ENCODE data around the gene SNX25.
"Not testable (repeated sequence)": the region's sequence is repeated elsewhere in the genome, so short reads cannot be mapped to it uniquely, and the experiment has no call there.

The SNX25 gene

GRCh38 chr4:185229021-185229818 lies 19.8 kb downstream of the SNX25 start:
- H3K4me3 ChIP-seq (ENCODE audit: low read depth, low read length), result no peak overlapping the region

DNA sequence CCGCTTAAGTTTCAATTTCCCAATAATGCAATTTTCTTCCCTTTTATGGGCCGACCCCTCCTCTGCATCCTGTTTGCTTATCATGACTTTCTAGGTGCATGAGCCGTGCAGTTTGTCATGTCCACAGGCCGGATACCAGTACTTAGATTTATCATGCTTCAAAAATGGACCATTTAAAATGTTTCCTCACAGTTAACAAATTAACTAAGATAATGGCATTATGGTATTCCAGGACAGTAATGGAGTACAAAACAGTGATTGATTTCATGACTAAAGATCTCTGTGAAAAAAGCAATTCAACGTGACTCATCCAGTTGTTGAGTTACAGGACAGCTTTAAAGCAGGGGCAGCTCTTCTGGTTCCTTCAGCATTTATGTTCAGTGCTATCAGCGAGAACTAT lies 23.0 kb downstream of the SNX25 start:
- H3K4me3 ChIP-seq (ENCODE audit: low read depth, low read length), result no peak overlapping the region

DNA sequence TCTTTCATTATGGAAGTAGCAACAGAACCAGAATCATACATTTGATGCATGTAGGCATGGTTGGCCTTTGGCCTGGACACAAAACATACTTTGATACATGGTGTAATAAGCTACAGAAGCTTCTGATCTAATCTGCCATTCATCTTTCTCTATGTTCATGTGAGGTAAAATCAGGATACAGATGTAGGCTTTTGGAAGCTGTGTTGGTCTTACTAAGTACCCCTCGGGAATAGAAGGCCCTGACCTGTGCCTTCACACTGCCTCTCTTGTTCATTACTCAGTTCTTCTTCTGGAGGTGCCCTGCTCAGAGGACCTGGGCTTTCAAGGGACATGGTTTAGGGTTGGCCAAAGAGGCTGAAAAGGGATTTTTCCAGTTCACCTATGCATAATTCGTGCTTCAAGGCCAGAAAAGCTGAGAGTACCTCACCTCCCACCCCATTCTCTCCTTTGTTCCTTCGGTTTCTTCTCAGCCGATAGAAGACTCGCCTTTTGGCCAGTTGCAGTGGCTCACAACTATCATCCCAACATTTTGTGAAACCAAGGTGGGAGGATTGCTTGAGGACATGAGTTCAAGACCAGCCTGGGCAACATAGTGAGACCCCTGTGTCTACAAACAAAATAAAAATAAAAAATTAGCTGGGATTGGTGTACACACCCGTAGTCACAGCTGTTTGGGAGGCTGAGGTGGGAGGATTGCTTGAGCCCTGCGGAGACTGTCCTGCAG lies 25.9 kb downstream of the SNX25 start:
- no peak overlapping the region for H3K4me3 ChIP-seq (ENCODE audit: low read depth, low read length)

DNA sequence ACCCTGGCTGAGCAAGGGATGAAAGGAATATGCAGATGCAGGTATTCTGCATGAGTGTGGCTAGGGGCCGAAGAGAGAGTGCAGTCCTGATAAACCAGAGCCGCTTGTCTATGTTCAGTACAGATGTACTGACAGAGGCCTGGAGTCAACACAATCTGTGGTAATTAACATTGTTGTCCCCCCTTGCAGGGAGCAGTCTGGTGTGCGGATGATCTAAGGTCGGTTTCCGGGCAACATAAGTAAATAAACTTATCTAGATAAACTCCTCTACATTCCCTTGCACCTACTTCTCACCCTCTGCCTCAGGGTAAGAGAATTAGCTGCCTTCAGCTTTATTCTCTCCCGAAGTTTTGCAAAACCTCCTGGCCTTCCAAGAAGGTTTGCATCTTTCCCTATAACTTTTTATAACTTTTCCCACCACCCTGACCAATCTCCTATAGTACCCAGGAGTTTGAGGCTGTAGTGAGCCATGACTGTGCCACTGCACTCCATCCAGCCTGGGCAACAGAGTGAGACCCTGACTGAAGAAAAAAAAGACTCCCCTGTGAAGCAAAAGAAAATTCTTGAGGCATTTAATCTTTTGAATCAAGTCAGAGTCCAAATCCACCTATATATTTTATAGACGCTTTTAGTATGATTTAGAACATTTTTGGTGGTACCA lies 26.6 kb downstream of the SNX25 start:
- no peak overlapping the region for H3K4me3 ChIP-seq (ENCODE audit: low read depth, low read length)

GRCh38 chr4:185237175-185237574 lies 27.8 kb downstream of the SNX25 start:
- no peak overlapping the region for H3K4me3 ChIP-seq (ENCODE audit: low read depth, low read length)

- no peak overlapping the region for H3K4me3 ChIP-seq (ENCODE audit: low read depth, low read length)
These were observed 28.9 kb downstream of the SNX25 start for GRCh38 chr4:185238215-185238681.

DNA sequence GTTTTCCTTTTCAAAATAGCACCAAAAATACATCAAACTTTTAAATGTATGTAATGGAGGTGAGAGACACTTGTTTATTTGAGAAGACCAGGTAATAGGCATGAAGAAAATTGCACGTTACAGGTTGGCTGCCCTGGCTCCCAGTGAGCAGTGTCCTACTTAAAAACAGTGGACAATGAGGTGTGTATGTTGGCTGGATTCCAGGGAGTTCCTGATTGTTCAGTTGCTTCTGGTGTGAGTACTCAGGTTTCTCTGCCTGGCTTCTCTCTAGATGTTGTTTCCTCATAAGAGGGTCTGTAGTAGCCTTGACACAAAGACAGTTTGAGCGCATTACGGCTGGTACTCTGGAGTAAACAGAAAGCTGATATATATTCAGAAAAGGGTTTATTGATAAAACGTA lies 29.4 kb downstream of the SNX25 start:
- no peak overlapping the region for H3K4me3 ChIP-seq (ENCODE audit: low read depth, low read length)

GRCh38 chr4:185240486-185240885 lies 31.1 kb downstream of the SNX25 start:
- H3K4me3 ChIP-seq (ENCODE audit: low read depth, low read length), result not testable (repeated sequence)

DNA sequence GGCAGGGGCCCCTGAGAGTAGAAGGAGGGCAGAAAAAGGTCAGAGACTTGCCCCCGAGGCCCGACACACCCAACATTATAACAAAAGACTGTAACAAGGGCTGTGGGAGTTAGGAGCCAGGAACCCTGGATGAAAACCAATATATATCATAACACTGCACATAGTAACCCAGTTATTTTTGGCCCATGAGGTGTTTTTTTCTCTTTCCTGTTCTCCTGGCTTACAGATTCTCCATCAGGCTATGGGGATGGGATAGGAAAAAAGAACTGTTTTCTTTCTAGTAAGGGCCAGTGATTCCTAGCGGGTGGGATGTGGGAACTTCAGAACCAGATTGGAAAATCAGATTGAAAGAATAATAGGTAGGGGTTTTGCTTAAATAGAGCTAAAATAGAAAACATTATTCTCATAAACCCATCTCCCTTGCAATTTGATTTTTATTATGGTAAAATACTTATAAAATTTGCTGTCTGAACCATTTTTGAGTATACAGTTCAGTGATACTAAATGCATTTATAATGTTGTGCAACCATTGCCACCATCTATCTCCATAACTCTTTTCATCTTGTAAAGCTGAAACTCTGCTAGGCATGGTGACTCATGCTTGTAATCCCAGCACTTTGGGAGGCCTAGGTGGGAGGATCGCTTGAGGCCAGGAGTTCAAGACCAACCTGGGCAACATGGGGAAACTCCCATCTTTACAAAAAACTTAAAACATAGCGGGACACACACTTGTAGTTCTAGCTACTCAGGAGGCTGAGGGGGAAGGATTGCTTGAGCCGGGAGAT lies 33.5 kb downstream of the SNX25 start:
- no peak overlapping the region for H3K4me3 ChIP-seq (ENCODE audit: low read depth, low read length)

GRCh38 chr4:185243879-185244278 lies 34.5 kb downstream of the SNX25 start:
- H3K4me3 ChIP-seq (ENCODE audit: low read depth, low read length), result no peak overlapping the region

DNA sequence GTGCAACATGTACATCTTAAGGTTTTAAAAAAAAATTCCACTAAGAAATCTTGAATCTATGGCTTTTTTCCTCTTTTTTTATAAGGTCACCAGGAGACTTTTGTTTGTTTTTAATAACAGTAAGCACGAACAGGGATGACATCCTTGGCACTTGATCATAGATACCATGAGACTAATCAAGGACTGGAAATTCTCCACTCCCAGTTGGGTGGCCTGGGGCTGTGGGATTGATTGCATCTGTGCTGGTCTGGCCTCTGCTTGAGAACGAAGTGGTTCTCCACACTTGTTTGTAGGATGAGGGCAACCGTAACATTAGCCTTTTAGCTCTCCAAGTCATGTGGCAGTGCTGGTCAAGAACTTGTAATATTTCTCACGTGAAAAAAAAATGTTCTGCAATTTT lies 35.4 kb downstream of the SNX25 start:
- H3K4me3 ChIP-seq (ENCODE audit: low read depth, low read length), result no peak overlapping the region

- no peak overlapping the region for H3K4me3 ChIP-seq (ENCODE audit: low read depth, low read length)
These were observed 37.1 kb downstream of the SNX25 start for GRCh38 chr4:185246453-185246852.

DNA sequence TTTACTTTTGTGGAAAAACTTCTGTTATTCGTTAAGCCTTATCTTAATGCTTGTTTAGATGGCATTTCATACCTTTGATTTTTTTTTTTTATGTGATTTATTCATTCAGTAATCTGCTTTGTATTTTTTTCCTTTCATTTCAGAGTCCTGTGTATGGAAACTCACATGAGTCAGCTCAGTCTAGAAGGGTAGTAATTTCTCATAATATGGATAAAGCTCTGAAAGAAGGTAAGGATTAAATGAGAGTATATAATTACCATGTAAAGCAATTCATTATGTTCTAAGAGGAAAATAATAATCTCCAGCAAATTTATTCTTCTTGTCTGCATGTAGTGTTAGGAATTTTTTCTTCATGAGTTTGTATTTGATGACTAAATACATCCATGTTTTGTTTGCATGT lies 37.8 kb downstream of the SNX25 start:
- no peak overlapping the region for H3K4me3 ChIP-seq (ENCODE audit: low read depth, low read length)

DNA sequence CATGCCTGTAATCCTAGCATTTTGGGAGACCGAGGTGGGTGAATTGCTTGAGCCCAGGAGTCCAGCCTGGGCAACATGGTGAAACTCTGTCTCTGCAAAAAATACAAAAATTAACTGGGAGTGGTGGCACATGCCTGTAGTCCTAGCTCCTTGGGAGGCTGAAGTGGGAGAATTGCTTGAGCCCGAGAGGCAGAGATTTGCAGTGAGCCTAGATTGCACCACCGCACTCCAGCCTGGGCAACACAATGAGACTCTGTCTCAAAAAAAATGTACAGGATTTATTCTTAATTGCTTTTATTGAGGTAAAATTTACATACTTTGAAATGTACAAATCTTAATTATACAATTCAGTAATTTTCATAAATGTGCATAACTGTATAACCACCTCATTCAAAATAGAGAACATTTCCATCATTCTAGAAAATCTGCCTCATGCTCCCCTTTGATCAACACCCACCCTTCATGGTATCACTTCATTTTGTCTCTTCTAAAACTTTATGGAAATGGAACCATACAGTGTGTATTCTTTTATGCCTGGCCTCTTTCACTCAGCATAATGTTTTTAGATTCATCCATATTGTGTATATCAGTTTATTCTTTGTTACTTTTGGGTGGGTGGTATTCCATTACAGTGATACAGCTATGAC lies 39.1 kb downstream of the SNX25 start:
- H3K4me3 ChIP-seq (ENCODE audit: low read depth, low read length), result no peak overlapping the region

GRCh38 chr4:185249105-185249504 lies 39.7 kb downstream of the SNX25 start:
- no peak overlapping the region for H3K4me3 ChIP-seq (ENCODE audit: low read depth, low read length)

DNA sequence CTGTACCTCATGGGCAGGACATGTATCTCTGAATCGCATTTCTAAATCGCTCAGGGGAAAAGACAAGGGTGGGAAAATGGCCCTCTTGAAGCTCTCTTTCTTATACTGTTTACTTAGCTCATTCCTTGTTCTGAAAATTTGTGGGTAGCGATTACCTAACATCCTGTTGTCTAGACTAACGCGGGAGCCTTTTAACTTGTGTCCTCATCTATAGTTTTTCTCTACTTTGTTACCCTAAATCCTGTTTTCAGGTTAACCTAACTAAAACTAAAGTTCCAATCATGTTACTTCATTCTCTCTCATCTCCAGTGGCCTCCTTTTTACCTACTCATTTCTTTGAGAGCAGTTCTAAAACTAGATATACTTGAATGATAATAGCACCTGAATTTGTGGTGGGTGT lies 45.0 kb downstream of the SNX25 start:
- no peak overlapping the region for H3K4me3 ChIP-seq (ENCODE audit: low read depth, low read length)

- H3K4me3 ChIP-seq (ENCODE audit: low read depth, low read length), result no peak overlapping the region
These were observed 46.5 kb downstream of the SNX25 start for GRCh38 chr4:185255868-185256267.

- no peak overlapping the region for H3K4me3 ChIP-seq (ENCODE audit: low read depth, low read length)
These were observed 47.0 kb downstream of the SNX25 start for GRCh38 chr4:185256446-185256845.

DNA sequence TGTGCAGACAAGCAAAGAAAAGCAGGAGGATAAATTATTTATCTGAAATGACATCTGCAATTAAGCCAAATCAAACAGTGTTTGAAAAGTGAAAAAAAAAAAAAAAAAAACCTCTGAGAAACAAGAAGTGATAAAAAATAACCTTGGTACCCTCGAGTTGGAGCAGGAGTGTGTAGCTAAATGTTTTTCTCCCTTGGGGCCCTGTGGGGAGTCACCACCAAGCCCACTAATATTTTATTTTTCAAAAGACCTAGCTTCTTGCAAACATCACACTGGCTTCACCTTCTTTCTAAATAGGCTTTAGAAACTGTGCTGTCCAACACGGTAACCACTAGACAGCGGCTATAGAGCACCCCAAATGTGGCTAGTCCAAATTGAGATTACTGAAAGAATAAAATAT lies 47.7 kb downstream of the SNX25 start:
- H3K4me3 ChIP-seq (ENCODE audit: low read depth, low read length), result no peak overlapping the region

DNA sequence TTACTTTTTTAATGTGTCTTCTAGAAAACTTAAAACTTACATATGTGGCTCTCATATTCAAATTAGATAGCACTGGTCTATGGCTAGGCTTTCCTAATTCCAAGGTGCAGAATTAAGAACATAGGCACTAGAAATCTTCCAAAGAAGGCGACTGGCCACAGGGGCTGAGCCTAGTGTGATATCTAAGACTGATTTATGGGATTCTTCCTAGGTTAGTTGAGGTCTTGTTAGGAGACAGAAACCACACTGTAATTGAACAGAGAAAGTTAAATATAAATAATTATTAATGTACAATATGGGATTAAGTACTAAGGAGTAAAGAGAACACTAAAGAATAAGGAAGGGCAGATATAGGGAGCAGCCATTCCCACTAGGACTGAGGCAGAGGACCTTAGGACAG lies 48.3 kb downstream of the SNX25 start:
- no peak overlapping the region for H3K4me3 ChIP-seq (ENCODE audit: low read depth, low read length)

GRCh38 chr4:185258741-185259140 lies 49.3 kb downstream of the SNX25 start:
- H3K4me3 ChIP-seq (ENCODE audit: low read depth, low read length), result not testable (repeated sequence)
